Activated T-cell treated with anti-CD3 and anti-CD28 coated beads, Interleukin-2, amount 50 U/mL, for 24 hours (primary cell): ENCODE results near the gene UBAP1L.
"Not testable (repeated sequence)": the region's sequence is repeated elsewhere in the genome, so short reads cannot be mapped to it uniquely, and the experiment has no call there.

Source experiments
- DNase-seq: peaks from one replicate; pipeline ENCODE4 v3.0.0-alpha.2; 2020
- H3K27ac Mint-ChIP-seq: 2 replicates; pipeline ENCODE4 v1.8.0; 2020; ENCODE audit warnings: mild to moderate bottlenecking, mixed read lengths
- H3K27me3 Mint-ChIP-seq: 2 replicates; pipeline ENCODE4 v1.8.0; 2020; ENCODE audit warnings: mixed read lengths
- H3K36me3 Mint-ChIP-seq: 2 replicates; pipeline ENCODE4 v1.8.0; 2020; ENCODE audit warnings: low read depth, mixed read lengths
- H3K4me1 Mint-ChIP-seq: 2 replicates; pipeline ENCODE4 v1.8.0; 2020; ENCODE audit warnings: low read depth, mixed read lengths
- H3K4me3 Mint-ChIP-seq: 2 replicates; pipeline ENCODE4 v1.8.0; 2020; ENCODE audit warnings: mild to moderate bottlenecking, moderate library complexity, mixed read lengths
- H3K9me3 Mint-ChIP-seq: 2 replicates; pipeline ENCODE4 v1.8.0; 2020; ENCODE audit warnings: mixed read lengths

The UBAP1L gene

DNA sequence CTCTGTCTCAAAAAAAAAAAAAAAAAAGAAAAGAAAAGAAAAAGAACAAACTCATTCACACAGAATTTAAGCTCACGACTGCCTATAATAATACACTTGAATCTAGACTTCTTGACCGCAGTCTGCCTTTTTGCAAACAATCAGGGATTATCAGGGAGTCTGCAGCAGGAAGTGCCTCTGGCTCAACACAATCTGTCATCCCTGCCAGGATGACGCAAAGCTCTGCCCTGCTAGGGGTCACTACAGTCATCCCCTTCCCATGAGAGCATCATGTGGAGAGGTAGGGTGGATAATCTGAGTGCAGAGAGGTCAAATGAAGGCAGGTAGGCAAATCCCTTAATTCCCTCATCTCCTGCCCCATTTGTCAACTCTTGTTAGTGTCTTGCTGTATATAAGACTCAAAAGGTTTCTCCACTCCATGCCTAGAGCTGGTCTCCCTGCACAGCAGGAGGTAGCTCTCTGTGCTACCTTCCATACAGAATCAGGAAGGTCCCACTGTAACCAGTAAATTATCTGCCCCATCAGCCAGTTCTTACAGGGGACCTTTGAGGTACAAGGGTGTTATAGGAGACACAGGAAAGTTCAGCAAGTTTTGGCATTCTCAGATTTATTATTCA, 4.2 kb downstream of the UBAP1L start:
- Mint-ChIP-seq H3K4me1 (peaks cover 5% of the 10 kb centered on the region), H3K27ac (peak overlapping the region; percentile 5), H3K4me3 (no peak overlapping the region), H3K9me3 (no peaks in the 10 kb centered on the region), H3K36me3 (peaks cover 69% of the 10 kb centered on the region), H3K27me3 (no peaks in the 10 kb centered on the region)
- DNase-seq, result no peak

DNA sequence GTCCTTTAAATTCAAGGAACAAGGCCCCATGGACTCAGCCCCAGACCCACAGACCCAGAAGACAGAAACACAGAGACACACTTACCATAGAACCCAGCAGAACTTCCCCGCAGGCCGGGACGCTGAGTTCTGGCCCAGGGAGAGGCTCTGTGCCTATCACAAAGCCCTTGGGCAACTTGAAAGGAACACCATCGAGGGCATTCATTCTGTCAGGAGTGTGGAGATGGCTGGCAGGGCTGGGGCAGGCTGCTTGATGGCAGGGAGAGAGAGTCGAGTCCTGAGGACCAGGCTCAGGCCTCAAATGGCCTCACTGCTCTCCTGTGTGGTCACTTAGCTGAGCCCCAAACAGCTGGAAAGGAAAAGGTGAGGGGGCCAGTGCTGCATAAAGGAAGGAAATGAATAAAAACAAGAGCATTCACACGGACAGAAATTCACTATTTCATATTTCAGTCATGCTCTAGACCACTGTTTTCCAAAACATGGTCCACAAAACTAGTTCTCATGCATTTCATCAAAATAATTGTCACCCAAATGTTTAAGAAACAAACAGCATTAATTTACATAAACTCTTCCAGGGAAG, 8.9 kb downstream of the UBAP1L start:
- Mint-ChIP-seq H3K27me3 (no peaks in the 10 kb centered on the region), H3K9me3 (no peaks in the 10 kb centered on the region), H3K4me1 (peaks cover 5% of the 10 kb centered on the region), H3K36me3 (peaks cover 65% of the 10 kb centered on the region), H3K4me3 (no peak overlapping the region), H3K27ac (no peak overlapping the region)
- no peak for DNase-seq

DNA sequence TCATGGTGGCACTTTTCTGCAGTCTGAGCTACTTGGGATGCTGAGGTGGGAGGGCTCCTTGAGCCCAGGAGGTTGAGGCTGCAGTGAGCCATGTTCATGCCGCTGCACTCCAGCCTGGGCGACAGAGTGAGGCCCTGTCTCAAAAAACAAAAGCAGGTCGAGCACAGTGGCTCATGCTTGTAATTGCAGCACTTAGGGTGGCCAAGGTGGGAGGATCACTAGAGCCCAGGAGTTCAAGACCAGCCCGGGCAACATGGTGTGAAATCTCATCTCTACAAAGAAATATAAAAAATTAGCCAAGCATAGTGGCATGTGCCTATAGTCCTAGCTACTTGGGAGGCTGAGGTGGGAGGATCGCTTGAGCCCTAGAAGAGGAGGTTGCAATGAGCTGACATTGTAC, 10.0 kb downstream of the UBAP1L start:
- DNase-seq, result no peak
- Mint-ChIP-seq H3K4me1 (peaks cover 5% of the 10 kb centered on the region), H3K36me3 (peaks cover 70% of the 10 kb centered on the region), H3K4me3 (no peak overlapping the region), H3K27ac (no peak overlapping the region), H3K9me3 (no peaks in the 10 kb centered on the region), H3K27me3 (no peaks in the 10 kb centered on the region)

DNA sequence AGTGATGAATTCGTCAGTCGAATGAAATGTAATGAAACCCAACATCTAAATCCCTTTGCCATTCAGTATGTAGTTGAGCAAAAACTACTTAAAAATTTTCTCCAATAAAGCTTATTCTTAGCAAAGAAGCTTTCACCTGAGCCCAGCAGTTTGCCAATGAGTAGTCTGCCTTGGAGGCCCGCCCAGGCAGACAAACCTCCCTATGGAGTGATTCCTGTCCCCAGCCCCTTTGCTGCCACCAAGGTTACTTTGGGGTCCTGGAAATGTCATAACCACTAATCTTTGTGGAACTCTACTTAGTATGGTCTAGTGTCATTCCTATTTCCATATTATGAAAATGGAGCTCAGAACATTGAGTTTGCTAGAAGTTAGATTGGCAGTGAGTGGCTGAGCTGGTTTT, 12.1 kb downstream of the UBAP1L start:
- Mint-ChIP-seq H3K4me3 (no peak overlapping the region), H3K27me3 (no peaks in the 10 kb centered on the region), H3K36me3 (peaks cover 80% of the 10 kb centered on the region), H3K27ac (no peak overlapping the region), H3K9me3 (no peaks in the 10 kb centered on the region), H3K4me1 (peaks cover 5% of the 10 kb centered on the region)
- no peak for DNase-seq

DNA sequence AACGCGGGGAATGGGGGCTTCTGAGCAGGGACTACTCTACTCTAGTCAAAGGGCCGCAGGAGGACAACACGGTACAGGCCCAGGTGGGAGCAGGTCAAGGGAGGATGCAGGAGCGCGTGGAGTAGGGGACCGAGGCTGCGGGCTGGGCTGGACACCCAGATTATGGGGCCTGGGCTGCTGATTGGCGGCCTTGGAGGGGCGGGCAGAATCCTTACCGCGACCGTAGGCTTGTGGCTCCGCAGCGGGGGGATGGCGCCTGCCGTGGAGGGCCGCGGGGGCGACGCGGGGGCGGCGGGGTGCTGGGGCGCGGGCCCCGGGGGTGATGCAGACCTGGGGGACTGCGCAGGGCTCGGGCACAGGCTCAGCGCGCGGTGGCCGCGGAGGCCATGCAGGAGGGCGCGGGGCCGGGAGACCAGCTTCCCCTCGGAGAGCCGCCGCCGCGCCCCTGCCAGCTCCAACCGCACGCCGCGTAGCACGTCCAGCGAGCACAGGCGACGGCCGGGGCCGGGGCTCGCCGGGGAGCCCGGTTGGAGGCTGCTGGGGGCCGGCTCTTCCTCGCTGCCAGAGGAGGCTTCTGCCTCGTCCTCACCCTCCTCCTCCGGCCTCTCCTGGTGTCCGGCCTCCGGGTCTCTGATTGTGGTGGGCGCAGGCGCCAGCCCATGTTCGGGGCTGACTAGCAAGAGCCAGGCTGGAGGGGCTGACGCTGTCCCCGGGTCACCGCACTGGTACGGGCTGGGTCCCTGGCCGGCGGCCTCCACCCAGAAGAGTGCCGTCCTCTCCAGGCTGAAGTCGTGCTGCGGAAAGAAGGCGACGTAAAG, 12.9 kb downstream of the UBAP1L start:
- Mint-ChIP-seq H3K4me1 (peaks cover 5% of the 10 kb centered on the region), H3K27me3 (no peaks in the 10 kb centered on the region), H3K36me3 (peaks cover 84% of the 10 kb centered on the region), H3K4me3 (no peak overlapping the region), H3K27ac (no peak overlapping the region), H3K9me3 (no peaks in the 10 kb centered on the region)
- no peak for DNase-seq

DNA sequence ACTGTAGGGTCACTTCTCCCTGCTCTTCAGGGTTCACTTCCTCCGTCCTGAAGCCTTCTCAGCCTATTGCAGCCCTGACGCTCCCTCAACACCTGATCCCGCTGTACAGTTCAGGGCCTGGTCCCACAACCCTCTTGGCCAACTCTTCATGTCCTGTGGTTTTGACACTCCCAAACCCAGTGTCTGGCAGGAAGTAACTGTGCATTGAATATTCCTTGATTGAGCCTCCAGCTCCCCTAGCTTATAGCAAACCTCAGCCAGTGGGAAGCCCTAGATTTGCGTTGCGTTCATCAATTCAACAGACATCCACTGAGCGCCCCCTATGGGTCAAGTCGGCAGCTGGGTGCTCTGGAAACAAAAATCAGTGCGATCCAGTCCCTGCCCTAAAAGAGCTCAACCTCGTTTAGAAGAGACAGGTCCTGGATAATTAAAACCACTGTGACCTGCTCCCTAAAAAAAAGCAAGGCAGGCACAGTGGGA, 13.5 kb downstream of the UBAP1L start:
- peaks cover 5% of the 10 kb centered on the region for H3K4me1 Mint-ChIP-seq
- H3K9me3 Mint-ChIP-seq, result no peaks in the 10 kb centered on the region
- H3K4me3 Mint-ChIP-seq, result no peak overlapping the region
- peaks cover 89% of the 10 kb centered on the region for H3K36me3 Mint-ChIP-seq
- peak; percentile 67 for DNase-seq
- H3K27me3 Mint-ChIP-seq, result no peaks in the 10 kb centered on the region
- H3K27ac Mint-ChIP-seq, result no peak overlapping the region

DNA sequence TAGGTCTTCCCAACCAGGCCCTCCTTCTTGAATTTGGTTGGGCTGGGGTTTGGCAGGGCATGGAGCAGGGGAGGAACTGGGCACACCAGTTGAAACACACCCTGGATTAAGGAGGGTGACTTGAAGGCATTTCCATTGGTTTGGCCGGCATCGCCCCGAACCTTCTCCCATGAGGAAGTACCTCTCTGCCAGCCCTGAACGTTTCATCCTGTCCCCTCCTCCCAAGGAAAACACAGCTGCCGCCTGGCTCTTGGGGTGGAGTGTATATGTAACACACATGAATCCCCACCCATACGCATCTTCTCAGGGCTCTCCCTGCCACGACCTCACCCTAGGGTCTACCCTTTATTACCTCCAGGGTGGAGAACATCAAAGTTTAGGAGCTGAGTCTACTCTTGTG, 14.6 kb downstream of the UBAP1L start:
- Mint-ChIP-seq H3K4me3 (no peak overlapping the region), H3K36me3 (peaks cover 79% of the 10 kb centered on the region), H3K27ac (no peak overlapping the region), H3K9me3 (no peaks in the 10 kb centered on the region), H3K27me3 (no peaks in the 10 kb centered on the region), H3K4me1 (no peaks in the 10 kb centered on the region)
- no peak for DNase-seq

DNA sequence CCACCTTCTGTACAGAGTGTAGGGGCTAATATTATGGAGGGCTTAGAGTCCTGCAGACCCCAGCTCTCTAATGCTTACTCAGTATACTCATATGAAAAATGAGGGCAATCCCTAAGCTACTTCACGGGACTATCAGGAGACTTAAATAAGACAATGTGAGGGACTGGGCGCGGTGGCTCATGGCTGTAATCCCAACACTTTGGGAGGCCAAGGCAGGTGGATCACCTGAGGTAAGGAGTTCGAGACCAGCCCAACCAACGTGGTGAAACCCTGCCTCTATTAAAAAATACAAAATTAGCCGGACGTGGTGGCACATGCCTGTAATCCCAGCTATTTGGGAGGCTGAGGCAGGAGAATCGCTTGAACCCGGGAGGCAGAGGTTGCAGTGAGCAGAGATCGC, 15.2 kb downstream of the UBAP1L start:
- H3K36me3 Mint-ChIP-seq, result peaks cover 74% of the 10 kb centered on the region
- H3K27me3 Mint-ChIP-seq, H3K27ac Mint-ChIP-seq, H3K4me1 Mint-ChIP-seq, H3K4me3 Mint-ChIP-seq, DNase-seq, H3K9me3 Mint-ChIP-seq: not testable (repeated sequence)

DNA sequence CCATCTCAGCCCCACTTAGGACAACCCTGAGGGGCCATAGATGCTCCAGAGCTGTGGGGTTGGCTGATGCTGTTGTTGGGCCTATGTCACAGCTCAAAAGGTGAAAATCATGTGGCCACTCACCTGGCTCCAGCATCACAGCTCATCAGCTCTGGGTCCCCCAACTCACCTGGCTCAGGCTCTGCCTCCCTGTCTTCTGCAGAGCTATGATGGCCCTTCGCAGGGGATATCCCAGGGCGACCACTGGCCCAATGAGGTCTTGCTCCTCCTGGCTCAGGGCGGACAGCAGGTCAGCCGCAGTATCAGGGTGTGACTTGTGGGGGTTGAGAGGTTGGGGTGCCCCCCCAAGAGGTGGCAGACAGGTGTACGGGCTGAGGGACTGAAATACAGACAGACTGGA, 15.7 kb downstream of the UBAP1L start:
- H3K9me3 Mint-ChIP-seq, result no peaks in the 10 kb centered on the region
- no peak overlapping the region for H3K4me3 Mint-ChIP-seq
- H3K27ac Mint-ChIP-seq, result no peak overlapping the region
- H3K4me1 Mint-ChIP-seq, result no peaks in the 10 kb centered on the region
- H3K27me3 Mint-ChIP-seq, result no peaks in the 10 kb centered on the region
- DNase-seq, result no peak
- peaks cover 70% of the 10 kb centered on the region for H3K36me3 Mint-ChIP-seq

DNA sequence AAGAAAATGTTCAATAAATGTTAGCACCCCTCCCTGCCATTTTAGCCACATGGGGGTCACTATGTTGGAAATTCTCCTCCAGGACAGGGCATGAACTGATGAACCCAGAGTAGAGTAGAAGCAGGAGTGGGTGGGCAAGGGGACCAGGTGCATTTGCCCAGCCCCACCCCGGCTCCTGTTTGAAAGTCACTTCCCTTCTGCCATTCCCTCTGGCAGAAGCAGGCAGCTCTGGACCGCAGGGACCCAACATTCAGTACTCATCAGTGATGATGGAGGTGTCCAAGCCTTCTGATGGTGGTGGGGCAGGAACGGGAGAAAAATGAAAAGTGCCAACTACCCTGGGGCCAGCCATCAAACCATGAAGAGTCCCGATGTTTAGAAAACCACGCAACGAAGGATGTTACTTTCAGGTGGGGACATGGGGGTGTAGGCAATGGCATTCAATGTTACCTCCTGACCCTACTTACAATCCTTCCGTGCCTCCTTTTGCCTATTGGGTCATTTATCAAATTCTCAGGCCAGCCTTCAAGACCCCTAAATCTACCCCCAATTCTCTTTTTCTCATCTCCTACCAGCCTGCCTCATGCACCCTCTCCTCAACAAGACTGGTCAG, 17.2 kb downstream of the UBAP1L start:
- no peaks in the 10 kb centered on the region for H3K9me3 Mint-ChIP-seq
- no peaks in the 10 kb centered on the region for H3K27me3 Mint-ChIP-seq
- no peak for DNase-seq
- H3K4me1 Mint-ChIP-seq, result no peaks in the 10 kb centered on the region
- H3K27ac Mint-ChIP-seq, result peak overlapping the region; percentile 3
- H3K36me3 Mint-ChIP-seq, result peaks cover 65% of the 10 kb centered on the region
- no peak overlapping the region for H3K4me3 Mint-ChIP-seq

DNA sequence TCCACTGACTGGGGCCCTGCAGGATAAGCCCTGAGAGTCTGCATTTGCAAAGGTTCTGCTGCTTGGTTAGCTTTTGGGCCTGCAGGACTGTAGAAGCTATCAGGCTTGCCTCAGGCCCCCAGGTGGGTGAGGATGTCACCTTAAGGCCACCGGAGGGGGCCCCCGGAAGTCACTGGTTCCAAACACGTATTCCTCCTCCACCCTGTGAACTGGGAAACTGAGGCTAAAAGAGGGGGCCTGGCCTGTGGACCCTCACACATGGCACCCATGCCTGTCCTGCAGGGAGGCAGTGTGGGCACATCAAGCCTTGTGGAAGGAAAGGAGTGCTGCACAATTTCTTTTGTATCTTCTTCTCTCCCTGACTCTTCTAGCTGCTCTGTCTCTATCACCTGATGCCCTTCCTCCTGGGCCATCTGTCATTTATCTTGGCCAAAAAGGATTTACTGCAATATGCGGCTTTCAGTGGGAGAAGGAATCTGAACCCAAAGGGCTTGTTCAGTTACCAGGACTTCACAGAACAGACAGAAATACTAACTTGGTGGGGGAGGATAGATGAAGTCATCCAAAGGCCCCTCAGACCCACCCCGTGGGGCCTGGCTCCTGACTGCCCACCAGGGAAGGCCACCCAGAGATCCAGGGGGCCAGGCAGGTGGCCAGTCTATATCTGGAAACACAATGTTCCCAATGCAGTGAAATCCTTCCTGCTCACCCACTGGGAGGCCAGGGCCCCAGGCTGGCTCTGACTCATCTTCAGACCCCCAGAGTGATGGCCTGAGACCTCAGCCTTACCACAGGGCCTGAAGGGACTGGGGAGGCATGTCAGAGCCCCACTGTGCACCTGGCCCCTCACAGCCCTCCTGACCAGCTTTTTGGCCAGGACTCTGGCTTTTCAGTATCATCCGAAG, 18.3 kb downstream of the UBAP1L start:
- H3K27ac Mint-ChIP-seq, result peak overlapping the region; percentile 23

DNA sequence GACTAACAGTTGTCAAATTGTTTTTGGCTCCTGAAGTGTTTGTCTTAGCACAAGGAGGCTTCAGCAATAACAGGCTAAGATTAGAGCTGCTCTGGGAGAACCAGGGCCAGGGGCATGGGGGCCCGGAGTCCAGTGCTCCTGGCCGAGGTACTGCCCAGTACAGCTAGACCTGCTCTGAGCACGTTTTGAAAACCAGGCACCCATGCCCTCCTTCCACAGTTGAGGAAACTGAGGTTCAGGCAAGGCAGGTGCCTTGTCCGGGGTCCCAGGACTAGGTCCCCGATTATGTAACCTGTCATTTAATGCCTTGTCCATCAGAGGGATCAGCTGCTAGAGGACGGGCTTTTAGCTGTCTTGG, 19.3 kb downstream of the UBAP1L start:
- H3K9me3 Mint-ChIP-seq, result no peaks in the 10 kb centered on the region
- DNase-seq, result peak; percentile 12
- H3K4me1 Mint-ChIP-seq, result no peaks in the 10 kb centered on the region
- H3K36me3 Mint-ChIP-seq, result peaks cover 52% of the 10 kb centered on the region
- H3K4me3 Mint-ChIP-seq, result no peak overlapping the region
- no peak overlapping the region for H3K27ac Mint-ChIP-seq
- no peaks in the 10 kb centered on the region for H3K27me3 Mint-ChIP-seq

More for the DNA sequence above, 18.3 kb downstream of the UBAP1L start:
- Mint-ChIP-seq H3K27me3 (no peaks in the 10 kb centered on the region), H3K9me3 (no peaks in the 10 kb centered on the region), H3K36me3 (peaks cover 59% of the 10 kb centered on the region), H3K4me3 (no peak overlapping the region), H3K4me1 (no peaks in the 10 kb centered on the region)
- peak; percentile 16 for DNase-seq

DNA sequence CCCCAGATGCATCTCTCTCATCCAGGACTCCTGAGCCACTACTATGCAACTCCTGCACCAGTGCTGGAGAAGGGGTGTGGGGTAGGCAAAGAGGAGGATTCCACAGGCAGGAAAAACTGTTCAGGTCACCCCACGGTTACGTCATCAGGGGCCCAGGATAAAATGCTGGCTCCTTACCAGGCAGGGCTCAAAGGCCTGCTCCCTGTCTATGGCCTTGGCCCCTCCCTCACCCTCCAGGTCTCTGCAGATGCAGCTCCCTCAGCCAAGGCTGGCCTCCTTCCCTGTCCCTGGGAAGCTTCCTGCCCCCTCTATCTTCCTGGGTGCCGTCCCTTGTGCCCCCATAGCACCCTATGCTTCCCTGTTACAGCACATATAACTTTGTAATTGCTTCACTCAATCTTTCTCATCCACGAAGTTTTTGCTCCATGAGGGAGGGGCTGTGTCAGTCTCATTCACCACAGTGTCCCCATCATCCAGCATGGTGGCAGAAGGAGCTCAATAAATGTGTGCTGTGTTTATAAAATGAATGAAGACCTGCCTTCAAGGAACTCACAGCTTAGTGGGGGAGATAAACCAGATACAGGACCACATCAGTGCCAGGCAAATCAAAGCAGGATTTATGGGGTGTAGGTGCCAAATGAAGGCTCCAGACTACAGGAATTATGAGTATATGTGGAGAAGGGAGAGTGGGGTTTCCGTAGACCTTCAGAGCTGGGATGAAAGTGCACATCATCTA, 19.8 kb downstream of the UBAP1L start:
- no peak overlapping the region for H3K27ac Mint-ChIP-seq
- peaks cover 46% of the 10 kb centered on the region for H3K36me3 Mint-ChIP-seq
- no peaks in the 10 kb centered on the region for H3K9me3 Mint-ChIP-seq
- peak; percentile 24 for DNase-seq
- no peaks in the 10 kb centered on the region for H3K4me1 Mint-ChIP-seq
- H3K27me3 Mint-ChIP-seq, result no peaks in the 10 kb centered on the region
- H3K4me3 Mint-ChIP-seq, result no peak overlapping the region
